Measurements from ENCODE around the gene ZNF366.

DNA sequence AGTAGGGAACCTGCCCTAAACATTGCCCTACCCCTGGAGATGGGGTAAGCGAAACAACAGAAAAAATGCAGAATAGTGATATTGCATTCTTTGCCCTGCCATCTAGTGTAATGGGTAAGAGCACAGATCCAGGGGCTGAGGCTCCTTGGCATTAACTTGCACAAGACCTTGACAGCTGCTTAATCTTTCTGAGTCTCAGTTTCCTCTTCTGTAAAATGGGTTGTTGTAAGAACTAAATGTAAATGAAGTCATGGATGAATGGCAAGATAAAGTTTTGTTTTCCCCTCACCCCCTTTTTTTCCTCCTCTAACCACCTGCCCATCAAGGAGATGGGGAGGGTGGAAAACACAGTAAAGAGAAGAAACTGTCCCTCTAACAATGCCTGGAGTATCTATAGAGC is 47.7 kb upstream of the ZNF366 start:
- TF ChIP-seq CTCF (IDR thresholded peaks at IDR 0.05; ENCODE audit: insufficient read depth, low read length, poor library complexity, severe bottlenecking) = no peak
- no peak for TF ChIP-seq EZH2phosphoT487 (conservative IDR thresholded peaks at IDR 0.05; ENCODE audit: low read length)
